HG03439 (cell line): ENCODE results near the gene MDM2.
"Not testable (repeated sequence)": the region's sequence is repeated elsewhere in the genome, so short reads cannot be mapped to it uniquely, and the experiment has no call there.

Experiments used
- ATAC-seq: cut with Tn5 transposase; IDR thresholded peaks from one replicate; pipeline ENCODE4 v1.9.1; 2021; ENCODE audit warnings: mild to moderate bottlenecking, moderate library complexity; ENCODE audit not compliant: unreplicated experiment

The MDM2 gene

GRCh38 chr12:68804657-68805591 is 3.1 kb upstream of the MDM2 start:
- ATAC-seq, result no peak

GRCh38 chr12:68805592-68806120 is 2.3 kb upstream of the MDM2 start:
- ATAC-seq, result no peak

GRCh38 chr12:68806488-68807237 is 1.3 kb upstream of the MDM2 start:
- ATAC-seq, result no peak

GRCh38 chr12:68807274-68807575 is 752 bp upstream of the MDM2 start:
- not testable (repeated sequence) for ATAC-seq

GRCh38 chr12:68808388-68809189 is 612 bp downstream of the MDM2 start:
- ATAC-seq, result peak; percentile 55

DNA sequence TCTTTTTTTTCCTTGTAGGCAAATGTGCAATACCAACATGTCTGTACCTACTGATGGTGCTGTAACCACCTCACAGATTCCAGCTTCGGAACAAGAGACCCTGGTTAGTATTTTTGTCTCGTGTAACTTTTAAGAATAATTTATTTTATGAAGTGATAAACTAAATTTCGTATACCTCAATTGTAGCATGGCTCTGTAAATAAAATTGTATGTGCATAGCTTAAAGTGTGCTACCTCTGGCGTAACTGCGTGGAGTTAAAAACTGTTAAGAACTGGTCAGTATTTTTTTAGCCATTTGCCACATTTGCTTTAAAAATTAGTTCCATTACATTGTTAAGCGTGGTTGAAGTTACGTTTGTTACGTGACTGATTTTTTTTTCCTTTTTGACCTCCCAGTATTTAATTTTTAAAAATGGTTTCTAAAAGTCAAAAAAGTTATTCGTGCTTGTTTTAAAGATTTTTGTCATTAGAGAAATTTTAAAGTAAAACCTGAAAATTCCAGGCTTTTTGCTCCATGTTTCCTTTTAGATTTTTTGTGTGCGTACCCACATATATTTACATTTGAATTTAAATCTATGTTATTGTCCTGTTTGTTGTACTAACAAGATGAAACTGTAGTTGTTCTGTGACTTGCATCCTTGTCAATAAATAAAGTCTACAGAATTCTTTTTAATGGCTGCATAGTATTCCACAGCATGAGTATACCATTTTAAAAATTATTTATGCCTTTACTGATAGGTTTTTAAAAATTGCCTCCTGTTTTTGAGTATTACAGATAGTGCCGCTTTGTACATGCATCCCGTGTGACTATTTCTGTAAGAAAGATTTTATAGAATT is 1.4 kb downstream of the MDM2 start:
- ATAC-seq, result no peak

GRCh38 chr12:68810027-68810389 is 2.0 kb downstream of the MDM2 start:
- ATAC-seq, result not testable (repeated sequence)

GRCh38 chr12:68811573-68811972 is 3.6 kb downstream of the MDM2 start:
- not testable (repeated sequence) for ATAC-seq

GRCh38 chr12:68812553-68813241 is 4.7 kb downstream of the MDM2 start:
- ATAC-seq, result no peak

DNA sequence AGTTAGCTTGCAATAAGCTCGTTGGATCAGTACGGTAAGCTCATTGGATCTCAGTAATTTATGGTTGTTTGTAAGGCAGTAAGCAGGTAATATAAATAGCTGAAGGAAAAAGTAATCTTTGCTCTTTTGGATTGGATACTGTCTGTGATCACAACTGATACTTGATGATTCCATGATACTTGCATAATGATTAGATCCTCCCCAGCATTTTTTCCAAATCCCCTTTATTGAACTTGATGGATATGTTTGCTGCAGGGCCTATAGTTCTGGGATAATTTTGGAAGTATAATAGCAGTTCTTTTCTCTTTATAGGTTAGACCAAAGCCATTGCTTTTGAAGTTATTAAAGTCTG is 5.2 kb downstream of the MDM2 start:
- no peak for ATAC-seq

DNA sequence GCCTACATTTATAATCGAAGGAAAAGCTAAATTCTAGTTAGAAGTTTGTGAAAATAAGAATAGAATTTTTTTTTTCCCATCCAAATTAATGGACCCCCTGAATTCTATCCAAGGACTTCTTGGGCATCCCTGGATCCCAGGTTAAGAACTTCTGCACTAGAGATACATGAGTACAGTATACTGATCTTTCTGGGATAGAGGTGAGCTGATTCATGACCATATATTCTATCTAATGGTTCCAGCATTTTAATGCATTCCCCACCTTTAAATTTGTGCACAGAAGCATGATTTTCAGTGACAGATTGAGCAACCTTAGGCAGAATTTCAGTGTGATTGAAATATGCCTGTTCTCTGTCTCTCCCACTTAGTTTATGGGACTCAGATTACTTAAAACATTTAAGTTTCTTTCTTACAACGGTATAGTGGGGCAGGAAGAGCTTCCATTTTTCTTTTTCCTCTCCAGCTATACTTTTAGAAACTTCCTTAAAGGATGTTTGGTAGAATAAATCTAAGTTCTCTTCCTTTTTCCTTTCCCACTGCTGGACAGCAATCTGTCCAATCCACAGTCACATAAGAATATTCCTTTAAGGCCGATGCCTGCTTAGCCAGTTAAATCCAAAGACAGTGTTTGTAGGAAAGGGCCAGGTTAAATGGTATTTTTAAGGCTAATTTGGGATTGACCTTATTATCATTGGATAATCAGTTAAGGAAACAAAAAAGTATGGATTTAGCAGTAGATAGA is 6.7 kb downstream of the MDM2 start:
- no peak for ATAC-seq

GRCh38 chr12:68815232-68815927 is 7.4 kb downstream of the MDM2 start:
- no peak for ATAC-seq

GRCh38 chr12:68815928-68816800 is 8.2 kb downstream of the MDM2 start:
- ATAC-seq, result no peak

DNA sequence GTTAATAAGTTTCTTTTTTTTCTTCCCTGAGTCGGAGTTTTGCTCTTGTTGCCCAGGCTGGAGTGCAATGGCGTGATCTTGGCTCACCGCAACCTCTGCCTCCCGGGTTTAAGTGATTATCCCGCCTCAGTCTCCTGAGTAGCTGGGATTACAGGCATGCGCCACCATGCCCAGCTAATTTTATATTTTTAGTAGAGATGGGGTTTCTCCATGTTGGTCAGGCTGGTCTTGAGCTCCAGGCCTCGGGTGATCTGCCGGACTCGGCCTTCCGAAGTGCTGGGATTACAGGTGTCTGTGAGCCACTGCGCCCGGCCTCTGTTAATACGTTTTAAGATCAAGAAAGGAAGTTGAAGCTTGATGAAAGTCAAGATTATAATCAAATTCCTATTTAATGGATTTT is 11.5 kb downstream of the MDM2 start:
- not testable (repeated sequence) for ATAC-seq

DNA sequence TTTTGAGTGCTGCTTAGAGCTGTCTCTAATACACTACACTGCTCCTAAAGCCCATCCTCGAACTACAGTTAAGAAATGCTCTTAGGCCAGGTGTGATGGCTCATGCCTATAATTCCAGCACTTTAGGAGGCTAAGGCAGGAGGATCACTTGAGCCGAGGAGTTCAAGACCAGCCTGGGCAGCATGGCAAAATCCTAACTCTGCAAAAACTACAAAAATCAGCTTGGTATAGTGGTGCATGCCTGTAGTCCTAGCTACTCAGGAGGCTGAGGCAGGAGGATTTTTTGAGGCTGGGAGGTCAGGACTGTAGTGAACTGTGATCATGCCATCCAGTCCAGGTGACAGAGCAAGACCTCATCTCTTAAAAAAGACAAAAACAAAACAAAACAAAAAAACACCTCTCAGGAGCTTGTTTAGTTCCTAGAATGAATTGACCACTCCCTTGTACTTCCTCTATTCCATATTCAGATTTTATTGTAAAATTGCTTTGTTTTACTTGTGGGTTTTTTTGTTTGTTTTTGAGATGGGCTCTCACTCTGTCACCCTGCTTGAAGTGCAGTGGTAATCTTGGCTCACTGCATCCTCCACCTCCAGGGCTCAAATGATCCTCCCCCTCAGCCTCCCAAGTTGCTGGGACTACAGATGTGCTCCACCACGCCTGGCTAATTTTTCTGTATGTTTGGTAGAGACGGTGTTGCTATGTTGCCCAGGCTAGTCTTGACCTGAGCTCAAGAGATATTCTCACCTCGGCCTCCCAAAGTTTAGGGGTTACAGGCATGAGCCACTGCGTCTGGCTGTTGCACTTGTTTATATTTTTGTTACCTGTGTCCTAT is 13.6 kb downstream of the MDM2 start:
- ATAC-seq, result no peak

GRCh38 chr12:68823696-68824095 is 15.7 kb downstream of the MDM2 start:
- ATAC-seq, result no peak

- no peak for ATAC-seq
Measured at GRCh38 chr12:68824131-68824530, 16.2 kb downstream of the MDM2 start.
